ENCODE results near the gene KLHL36.
"Not testable (repeated sequence)": the region's sequence is repeated elsewhere in the genome, so short reads cannot be mapped to it uniquely, and the experiment has no call there.

DNA sequence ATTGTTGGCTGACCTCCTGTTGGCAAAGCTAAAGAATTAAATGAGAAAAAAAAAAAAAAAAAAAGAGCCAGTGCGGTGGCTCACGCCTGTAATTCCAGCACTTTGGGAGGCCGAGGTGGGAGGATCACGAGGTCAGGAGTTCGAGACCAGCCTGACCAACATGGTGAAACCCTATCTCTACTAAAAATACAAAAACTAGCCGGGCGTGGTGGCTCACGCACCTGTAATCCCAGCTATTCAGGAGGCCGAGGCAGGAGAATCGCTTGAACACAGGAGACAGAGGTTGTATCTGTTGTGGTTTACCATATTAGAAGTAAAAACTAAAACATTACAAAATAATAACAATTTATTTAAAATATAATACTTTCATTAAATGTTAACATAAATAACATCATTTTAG is 45.6 kb downstream of the KLHL36 start:
- TF ChIP-seq CTCF (IDR thresholded peaks at IDR 0.05; ENCODE audit: insufficient read depth, low read depth, low read length); EZH2 (IDR thresholded peaks at IDR 0.05; ENCODE audit: insufficient read depth, low read length): not testable (repeated sequence)
